SK-N-SH (cell line): ENCODE measurements around the gene NRL.

ENCODE experiments used
- CTCF ChIP-seq: fragments of 200-600 bp; sonication (generic); IDR thresholded peaks from 2 replicates; pipeline ENCODE4 v1.6.1; 2017; ENCODE audit warnings: antibody characterized with exemption, mild to moderate bottlenecking, moderate library complexity
- EZH2phosphoT487 ChIP-seq: fragments of 200-600 bp; sonication (generic); IDR thresholded peaks from 2 replicates; pipeline ENCODE4 v1.6.1; 2017; ENCODE audit warnings: low read depth, mixed run types, mild to moderate bottlenecking, antibody characterized with exemption, moderate library complexity, borderline replicate concordance
- GATA2 ChIP-seq: sonication (generic); formaldehyde crosslinking; IDR thresholded peaks from 2 replicates; pipeline ENCODE4 v1.5.0; 2020; ENCODE audit warnings: mild to moderate bottlenecking, missing genetic modification reagents
- MAX ChIP-seq: IDR thresholded peaks from 2 replicates; pipeline ENCODE4 v1.4.0; 2012; ENCODE audit warnings: low read depth
- REST ChIP-seq: IDR thresholded peaks from 2 replicates; pipeline ENCODE4 v1.6.1; 2012; ENCODE audit warnings: mild to moderate bottlenecking, low read depth, low read length, moderate library complexity
- SMC3 ChIP-seq: IDR thresholded peaks from 2 replicates; pipeline ENCODE4 v1.6.1; 2012; ENCODE audit warnings: low read depth, low read length, improper control_type of control experiment
- TAF1 ChIP-seq: IDR thresholded peaks from 2 replicates; pipeline ENCODE4 v1.6.1; 2012; ENCODE audit warnings: low read depth, mild to moderate bottlenecking, low read length, moderate library complexity, borderline replicate concordance
- YY1 ChIP-seq: IDR thresholded peaks from 2 replicates; pipeline ENCODE4 v1.4.0; 2012; ENCODE audit warnings: low read depth, mild to moderate bottlenecking

GRCh38 chr14:24040692-24041091 lies 74.1 kb downstream of the NRL start:
- TF ChIP-seq MAX (no peak), TAF1 (no peak), REST (no peak), CTCF (no peak), GATA2 (CRISPR knock-in tag) (no peak), YY1 (no peak), SMC3 (no peak), EZH2phosphoT487 (no peak)
